GM19467 (cell line): ENCODE measurements around the gene GTPBP10.
"Not testable (repeated sequence)": the region's sequence is repeated elsewhere in the genome, so short reads cannot be mapped to it uniquely, and the experiment has no call there.

Experiments used
- ATAC-seq: cut with Tn5 transposase; IDR thresholded peaks from one replicate; pipeline ENCODE4 v1.9.1; 2021; ENCODE audit warnings: mild to moderate bottlenecking, moderate library complexity; ENCODE audit not compliant: unreplicated experiment

GTPBP10 gene, protein sequence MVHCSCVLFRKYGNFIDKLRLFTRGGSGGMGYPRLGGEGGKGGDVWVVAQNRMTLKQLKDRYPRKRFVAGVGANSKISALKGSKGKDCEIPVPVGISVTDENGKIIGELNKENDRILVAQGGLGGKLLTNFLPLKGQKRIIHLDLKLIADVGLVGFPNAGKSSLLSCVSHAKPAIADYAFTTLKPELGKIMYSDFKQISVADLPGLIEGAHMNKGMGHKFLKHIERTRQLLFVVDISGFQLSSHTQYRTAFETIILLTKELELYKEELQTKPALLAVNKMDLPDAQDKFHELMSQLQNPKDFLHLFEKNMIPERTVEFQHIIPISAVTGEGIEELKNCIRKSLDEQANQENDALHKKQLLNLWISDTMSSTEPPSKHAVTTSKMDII

DNA sequence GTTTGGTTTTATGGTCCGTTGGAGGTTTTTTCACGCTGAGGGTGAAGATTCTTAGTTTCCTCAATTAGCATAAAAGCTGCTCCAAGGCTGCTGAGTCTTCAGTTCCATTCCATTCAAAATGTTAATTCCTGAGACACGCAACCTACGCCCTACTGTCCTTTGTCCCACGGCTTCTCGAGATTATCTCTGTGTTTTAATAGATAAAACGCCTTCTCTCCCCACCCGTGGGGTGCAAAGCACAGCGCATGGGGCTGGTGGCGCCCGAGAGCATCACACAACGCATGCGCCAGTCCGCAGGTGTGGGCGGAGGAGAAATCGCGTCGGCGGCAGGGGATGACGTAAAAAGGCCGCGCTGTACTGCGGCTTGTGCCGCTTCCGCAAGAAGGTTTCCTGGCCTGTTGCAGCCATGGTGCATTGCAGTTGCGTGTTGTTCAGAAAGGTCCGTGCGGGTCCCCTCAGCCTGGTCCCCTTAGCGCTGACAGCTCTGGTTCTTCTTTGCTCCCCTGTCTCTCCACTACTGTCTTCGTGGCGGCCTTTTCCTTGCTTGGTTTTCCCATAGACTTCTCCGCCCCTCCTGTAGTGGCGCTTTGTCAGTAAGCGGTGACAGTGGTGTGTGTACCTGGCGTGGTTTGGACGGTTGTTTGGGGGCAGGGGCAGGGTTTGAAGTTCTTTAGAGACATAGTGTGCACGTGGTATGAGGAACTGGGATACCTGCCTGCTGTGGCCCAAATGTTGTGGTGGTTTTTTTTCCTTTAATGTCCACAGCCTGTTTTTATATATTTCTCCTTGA lies at the start of gene GTPBP10:
GTPBP10 (plus strand) TSS at position 381 of the 790 bp plus-strand sequence; CDS start at position 407, 26 bp downstream.
- peak; percentile 99 for ATAC-seq

DNA sequence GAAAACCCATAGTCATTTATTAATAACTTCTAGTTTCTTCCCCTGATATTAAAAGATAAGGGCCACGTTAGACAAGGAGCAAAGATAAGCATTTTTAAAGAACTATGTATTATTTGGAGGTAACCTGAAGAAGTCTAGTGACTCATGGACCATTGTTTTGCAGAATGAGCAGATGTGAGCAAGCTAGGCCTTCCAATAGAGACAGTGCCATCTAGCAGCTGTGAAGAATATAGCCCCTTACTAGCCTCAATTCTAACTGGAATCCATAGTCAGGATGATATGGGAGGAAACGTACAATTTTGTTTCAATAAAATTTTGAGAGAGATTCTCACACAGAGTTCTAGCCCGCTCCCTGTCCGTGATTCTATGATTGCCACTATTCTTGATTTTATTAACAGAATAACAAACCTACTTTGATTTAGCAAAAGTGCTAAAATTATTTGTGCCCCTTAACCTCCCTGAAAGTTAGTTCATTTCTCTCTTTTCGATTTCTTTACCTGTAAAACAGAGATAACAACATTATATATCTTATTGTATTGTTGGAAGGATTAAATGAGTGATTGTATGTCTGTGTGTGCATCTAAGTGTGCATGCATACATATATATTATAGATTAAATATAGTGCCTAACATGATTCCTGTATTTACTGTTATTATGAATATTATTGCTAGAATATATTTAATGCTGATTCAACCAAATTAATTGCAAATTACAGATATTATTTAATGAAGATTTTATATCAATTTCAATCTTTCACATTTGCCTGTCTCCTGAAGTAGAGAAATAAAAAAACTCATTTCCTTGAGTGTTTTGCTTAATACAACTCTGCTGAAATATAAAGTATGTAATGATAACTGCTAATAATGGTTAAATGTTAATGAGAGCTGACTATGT lies 48.1 kb upstream of the GTPBP10 start:
- peak; percentile 66 for ATAC-seq

DNA sequence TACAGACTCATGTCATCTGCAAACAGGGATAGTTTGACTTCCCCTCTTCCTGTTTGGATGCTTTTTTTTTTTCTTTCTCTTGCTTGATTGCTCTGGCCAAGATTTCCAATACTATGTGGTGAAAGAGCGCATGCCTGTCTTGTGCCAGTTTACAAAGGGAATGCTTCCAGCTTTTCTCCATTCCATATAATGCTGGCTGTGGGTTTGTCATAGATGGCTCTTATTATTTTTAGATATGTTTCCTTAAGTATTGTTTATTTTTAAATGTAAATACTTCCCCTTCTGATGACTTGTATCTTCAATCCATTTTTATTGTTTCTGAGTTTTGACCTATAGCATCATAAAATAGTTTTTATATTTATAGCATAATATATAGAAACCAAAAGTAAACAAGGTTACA lies 43.3 kb upstream of the GTPBP10 start:
- no peak for ATAC-seq

DNA sequence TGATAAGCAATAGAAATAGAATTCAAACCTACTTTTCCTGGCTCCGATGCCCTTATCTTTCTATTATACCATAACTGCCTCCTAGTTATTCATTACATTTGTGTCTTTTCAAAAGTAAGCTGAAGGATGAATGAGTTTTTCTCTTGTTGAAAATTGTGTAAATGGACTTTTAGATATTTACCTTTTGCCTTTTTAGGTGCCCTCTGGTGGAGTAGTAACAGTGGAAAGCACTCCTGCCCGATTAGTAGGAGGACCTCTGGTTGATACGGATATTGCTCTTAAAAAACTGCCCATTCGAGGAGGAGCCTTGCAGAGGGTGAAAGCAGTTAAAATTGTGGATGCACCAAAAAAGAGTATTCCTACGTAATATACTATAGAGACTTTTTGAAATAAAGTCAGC lies 36.6 kb upstream of the GTPBP10 start:
- no peak for ATAC-seq

DNA sequence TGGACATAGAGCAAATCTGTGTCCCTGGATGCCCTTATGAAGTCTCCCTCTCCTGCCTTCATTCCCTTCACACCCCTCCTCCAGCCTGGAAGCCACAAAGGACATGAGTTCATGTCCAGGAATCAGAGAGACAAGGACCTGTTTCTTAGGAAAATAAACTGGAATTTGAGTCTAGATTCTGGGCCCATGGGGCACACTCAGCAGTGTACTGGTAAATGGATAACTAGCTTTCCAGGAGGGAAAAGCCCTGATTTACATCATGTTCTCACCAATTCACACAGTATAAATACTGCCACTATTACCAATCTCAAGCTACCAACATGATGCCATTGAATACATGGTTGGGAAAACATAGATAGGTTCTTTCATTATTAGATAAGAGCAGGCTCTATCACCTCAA lies 35.3 kb upstream of the GTPBP10 start:
- no peak for ATAC-seq

DNA sequence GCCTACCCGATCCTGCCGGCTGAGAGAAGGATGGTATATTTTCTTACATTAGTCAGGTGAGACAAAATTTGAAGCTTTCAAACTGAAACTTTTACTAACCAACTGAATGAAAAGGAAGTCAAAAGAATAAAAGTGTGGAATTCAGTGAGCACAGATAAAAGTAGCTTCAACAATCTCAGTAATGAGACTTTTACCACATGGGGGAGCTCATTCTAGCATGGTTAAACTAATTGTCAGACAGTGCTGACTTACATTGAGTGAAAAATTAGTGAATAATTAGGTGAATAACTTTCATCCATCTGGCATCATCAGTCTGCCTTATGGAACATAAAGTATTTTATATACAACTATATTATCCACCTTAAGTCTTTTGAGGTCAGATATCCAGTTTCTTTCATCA lies 33.8 kb upstream of the GTPBP10 start:
- ATAC-seq: no peak

DNA sequence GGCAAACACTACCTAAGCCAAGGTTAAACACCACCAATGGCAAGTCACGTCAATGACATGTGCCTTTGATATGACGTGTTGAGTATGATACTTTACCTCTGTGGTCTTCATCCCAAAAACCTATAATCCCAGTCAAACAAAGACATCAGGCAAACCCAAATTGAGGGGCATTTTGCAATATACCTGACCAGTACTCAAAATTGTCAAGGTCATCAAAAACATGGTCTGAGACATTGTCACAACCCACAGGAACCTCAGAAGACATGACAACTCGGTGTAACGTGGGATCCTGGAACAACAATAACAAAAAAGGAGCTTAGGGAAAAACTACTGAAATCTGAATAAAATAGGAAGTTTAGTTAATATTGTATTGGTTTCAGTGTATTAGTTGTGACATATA lies 32.6 kb upstream of the GTPBP10 start:
- no peak for ATAC-seq

DNA sequence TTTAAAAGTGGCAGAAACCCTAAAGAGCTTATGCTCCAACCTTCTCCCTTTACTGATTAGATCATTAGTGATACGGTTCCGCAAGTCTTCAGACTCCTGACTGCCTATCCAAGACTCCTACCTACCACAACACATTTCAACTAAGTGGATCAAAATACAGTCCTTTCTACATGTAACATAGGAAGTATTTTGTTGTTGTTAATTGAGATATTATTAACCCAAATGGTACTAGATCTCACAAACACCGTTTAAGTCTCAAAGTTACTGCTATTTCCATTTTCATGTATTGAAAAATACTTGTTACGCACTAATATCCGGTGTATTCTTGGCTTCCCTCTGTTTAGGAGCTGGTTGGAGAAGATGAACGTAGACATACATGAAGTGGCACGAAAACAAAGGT lies 26.5 kb upstream of the GTPBP10 start:
- no peak for ATAC-seq

DNA sequence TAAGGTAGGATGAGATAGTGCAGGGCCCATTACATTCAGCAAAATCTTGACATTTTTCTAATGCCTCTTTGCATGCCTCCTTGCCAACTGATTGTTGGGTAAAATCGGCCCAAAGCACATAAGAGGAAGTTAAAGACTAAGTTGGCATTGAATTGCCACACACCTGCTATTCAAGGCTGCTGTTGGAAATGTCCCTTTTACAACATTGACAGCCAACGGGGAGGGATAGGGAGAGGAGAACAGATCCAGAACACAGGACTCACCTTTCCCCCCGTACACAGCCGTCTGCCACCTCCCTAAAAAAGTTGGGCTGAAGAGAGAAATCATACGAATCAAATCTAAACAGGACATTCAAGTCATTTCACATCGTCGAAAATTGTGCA lies 26.1 kb upstream of the GTPBP10 start:
- ATAC-seq: no peak

DNA sequence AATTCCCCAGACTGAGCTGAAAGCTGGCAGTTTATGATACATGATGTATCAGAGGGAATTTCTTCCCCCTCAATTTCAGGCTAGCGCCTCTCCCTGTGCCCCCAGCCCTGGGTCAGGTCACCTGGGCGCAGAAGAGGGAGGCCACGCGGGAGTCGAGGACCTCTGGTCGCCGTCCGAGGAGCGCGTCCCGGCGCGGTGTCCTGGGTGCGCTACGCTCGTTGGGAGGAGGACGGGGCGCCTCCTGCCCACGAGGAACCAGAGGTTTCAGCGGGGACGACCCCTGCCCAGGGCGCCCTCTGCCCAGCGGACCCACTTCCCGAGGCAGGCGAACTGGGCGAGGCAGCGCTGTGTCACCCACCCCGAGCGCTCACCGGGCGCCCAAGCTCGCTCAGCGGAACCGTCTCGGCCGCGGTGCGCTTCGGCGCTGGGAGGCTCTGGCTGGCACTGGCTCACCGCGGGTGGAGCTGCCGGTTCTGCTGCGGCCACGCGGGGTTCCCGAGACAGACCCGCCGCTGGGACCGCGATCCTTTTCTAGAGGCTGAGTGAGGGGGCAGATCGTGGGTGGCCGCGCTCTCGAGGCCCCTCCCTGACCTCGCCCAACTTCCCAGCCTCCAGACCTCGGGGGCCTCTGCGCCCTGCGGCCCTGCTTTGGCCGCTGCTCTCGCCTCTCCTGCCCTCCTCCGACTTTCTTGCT lies 25.6 kb upstream of the GTPBP10 start, which contains the start of gene FAM237B:
FAM237B (minus strand) TSS at position 504 of the 694 bp plus-strand sequence. CDS start 1,556 bp downstream, outside the sequence.
- ATAC-seq: no peak

DNA sequence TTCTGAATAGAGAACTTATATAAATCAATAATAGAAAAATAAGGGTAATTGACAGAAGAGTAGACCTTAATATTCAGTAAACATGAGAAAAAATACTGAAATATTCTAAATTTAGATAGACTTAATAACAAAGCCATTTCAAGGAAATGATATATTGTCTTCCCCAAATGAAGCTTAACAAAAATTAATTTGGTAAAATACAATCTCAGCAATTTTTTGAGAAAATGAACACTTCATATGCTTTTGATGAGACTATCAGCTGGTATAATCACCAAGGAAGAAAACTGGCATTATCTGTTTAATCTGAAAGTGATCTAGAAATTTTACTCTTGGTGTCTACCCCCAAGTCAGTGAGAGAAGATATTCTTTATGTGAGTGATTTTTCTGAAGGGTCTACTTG lies 23.7 kb upstream of the GTPBP10 start:
- ATAC-seq: no peak

DNA sequence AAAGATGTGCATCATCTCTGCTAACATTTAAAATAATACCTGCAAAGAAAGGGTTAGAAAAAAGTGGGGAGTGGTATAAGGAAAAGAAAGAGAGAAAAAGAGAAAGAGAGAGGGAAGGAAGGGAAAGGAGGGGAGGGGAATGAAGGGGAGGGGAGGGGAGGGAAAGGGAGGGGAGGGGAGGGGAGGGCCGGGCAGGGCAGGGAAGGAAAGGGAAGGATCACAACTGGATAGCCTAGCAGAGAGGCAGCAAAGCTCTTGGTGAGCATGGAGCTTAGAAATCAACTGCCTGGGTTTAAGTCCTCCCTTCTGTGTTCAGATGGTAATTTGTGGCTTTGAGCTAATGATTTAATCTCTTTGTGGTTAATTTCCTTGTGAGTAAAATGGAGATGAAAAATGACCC lies 20.0 kb upstream of the GTPBP10 start:
- no peak for ATAC-seq

DNA sequence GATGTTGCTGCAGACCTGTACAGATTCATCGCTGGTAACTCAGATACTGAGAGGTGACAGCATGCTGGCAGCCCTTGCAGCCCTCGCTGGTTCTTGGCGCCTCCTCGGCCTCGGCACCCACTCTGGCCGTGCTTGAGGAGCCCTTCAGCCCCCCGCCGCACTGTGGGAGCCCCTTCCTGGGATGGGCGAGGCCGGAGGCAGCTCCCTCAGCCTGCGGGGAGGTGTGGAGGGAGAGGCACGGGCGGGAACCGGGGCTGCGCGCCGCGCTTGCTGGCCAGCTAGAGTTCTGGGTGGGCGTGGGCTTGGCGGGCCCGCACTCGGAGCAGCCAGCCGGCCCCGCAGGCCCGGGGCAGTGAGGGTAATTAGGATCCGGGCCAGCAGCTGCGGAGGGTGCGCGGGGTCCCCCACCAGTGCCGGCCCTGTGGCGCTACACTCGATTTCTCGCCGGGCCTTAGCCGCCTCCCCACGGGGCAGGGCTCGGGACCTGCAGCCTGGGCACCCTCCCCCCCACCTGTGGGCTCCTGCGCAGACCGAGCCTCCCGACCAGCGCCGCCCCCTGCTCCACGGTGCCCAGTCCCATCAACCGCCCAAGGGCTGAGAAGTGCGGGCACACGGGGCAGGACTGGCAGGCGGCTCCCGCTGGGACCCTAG lies 12.2 kb upstream of the GTPBP10 start:
- no peak for ATAC-seq

DNA sequence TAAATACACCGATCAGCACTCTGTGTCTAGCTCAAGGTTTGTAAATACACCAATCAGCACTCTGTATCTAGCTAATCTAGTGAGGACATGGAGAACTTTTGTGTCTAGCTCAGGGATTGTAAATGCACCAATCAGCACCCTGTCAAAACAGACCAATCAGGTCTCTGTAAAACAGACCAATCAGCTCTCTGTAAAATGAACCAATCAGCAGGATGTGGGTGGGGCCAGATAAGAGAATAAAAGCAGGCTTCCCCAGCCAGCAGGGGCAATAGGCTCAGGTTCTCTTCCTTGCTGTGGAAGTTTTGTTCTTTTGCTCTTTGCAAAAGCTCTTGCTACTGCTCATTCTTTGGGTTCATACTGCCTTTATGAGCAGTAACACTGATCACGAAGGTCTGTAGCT lies 11.6 kb upstream of the GTPBP10 start:
- not testable (repeated sequence) for ATAC-seq

DNA sequence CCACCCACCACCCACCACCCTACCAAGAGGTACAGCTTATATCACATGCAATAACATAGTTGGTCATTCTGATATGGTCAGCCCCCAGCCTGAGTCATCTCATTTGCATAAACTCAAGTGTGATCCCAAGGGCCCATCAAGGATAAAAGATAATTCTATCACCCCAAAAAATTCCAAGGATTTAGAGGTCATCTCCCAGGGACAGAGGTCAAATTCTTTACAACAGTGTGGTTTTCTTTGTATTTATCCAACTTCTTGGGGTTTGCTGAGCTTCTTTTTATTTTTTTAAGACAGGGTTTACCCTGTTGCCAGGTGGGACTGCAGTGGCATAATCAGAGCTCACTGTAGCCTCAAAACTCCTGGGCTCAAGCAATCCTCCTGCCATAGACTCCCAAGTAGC lies 9.4 kb upstream of the GTPBP10 start:
- ATAC-seq: no peak

DNA sequence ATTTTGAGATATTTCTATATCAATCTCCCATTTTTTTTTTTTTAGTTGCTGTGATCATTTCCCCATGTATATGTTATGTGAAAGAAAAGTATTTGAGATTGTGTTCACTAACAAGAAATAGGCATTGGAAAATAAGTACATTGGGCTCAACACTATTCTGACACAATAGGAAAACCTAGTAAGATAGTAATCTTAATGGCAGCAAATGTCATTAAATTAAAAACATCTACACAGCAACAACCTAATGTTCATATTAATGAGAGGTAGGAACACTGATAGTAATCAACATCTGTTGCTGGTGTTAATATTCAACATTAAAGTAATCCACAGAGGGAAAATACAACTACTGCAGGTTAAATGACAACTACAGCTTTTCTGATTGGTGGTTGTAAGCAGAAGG lies 1.5 kb upstream of the GTPBP10 start:
- no peak for ATAC-seq

DNA sequence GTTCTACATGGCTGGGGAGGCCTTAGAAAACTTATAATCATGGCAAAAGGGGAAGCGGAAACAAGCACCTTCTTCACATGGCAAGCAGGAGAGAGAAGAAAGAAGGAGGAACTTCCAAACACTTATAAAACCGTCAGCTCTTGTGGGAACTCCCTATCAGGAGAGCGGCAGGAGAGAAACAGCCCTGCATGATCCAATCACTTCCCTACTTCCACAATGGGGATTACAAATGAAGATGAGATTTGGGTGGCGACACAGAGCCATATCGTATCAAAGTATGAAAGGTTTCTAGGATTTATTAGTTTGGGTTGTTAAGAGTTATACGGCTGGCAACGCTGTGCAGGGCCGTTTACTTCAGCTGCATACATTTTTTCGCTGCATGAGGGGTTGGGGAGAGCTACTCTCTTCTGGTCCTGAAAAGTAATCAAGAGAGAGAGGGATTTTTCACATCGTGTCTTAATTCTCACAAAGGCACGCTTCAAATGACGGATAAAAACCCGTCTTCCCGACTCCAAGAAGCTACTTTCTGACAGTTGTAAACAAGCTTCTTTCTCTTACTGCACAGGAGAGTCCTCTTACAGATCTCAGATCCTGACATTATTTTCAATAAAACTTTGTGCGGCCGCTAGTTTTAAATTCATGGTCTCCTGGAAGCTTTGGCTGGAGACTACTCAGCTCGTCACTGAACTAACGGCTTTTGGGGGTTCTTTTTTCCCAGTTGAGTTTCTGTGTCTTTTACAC lies 751 bp upstream of the GTPBP10 start:
- ATAC-seq: peak; percentile 7

DNA sequence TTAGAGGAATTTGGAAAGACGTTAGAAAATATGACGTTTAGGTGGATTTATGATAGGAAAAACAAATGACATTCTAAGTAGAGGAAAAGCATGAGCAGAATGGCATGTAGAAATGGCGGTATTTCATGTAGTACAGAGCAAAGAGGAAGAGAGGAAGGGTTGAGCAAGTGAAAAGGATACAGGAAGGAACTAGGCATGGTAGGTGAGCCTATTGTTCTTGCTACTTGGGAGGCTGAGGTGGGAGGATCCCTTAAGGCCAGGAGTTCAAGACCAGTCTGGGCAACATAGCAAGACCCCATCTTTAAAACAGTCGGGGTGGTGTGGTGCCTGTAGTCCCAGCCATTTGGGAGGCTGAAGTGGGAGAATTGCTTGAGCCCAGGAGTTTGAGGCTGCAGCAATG lies 1.2 kb downstream of the GTPBP10 start:
- ATAC-seq: no peak

DNA sequence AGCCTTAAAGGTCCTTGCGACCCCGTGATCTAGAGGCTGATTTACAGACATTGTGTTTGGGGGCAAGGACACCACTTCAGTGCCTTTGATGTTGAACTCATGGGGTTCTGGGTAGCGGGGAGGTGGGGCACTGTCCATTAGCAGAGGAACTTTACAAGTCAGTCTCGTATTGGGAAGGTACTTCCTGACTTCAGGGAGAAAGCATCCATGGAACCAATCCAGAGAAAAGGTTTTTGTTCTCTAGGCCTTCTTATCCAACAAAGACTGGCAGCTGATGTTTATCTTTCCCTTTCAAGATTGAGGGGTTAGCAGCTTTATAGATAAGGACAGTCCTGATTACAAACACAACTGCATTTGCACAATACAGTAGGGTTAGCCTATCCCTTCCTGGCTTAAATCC lies 2.8 kb downstream of the GTPBP10 start:
- no peak for ATAC-seq
